Daoy (cell line): Measurements from ENCODE around the gene CD40. TPM values are rescaled to one million over a fixed set of nuclear protein-coding genes. Genes with fewer than 3 reads are reported as not detected.

ENCODE experiments used
- DNase-seq: peaks from one replicate; pipeline ENCODE4 v3.0.0-alpha.2; 2015; ENCODE audit warnings: low read depth
- total RNA-seq: library from RNA; depleted of rRNA; stranded (reverse); fragments of >200 nt; shearing (Covaris generic); gene quantifications from 2 replicates; pipeline ENCODE4 v1.2.3, GENCODE V29; 2014

CD40 gene
- total RNA-seq, 1 experiment from 2014 or later, result 0.06 TPM

DNA sequence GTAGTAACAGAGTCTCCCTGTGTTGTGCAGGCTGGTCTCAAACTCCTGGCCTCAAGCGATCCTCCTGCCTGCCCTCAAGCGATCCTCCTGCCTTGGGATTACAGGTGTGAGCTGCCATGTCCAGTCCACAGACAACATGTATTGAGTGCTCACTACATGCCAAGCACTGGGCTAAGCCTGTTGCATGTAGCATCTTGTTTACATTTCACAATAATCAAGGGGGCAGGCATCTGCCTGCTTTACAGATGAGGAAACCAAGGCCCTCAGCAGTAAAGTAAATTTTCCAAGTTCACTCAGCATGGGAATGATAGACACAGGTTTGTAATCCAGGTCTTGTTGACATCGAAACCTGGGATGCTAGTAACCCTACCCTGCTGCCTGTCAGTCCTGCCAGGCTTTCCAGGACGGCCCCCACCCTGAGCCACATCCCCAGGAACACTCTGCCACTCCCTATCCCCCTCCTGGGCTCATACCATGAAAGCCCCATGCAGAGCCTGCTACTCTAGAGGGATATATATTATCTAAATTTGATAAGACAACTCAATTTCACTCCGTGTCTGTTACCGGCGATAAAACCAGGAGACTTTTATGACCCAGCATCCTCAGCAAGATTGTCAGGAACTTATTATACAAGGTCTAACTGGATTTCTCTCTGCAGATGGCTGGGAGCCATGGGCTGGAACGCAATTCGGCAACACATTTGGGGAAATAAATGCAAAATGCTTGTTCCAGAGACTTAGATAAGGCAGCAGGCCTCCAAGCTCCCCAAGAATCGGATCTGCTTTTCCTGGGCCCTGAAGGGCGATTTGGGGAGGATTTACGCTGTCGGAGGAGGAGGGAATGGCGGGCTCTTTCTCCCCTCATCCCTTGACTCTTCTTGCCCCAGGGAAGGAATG, 30.4 kb downstream of the CD40 start:
- DNase-seq, result no peak

DNA sequence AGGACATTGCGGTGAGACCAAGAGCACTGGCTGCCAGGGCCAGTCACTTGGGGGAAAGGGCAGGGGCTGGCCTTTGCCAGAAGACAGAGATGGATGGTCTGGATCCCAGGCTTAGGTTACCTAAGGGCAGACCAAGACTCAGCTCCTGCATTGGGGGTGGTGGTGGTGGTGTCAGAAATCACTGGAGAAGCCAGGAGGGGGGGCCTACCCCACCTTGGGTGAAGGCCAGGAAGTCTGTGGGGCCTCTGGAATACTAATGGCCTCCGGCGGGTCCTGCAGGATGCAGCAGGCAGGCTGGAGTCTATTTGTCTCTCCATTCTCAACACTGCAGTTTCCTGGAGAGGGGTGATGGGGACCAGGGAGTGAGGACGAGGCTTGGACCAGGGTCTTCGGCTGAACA, 32.8 kb downstream of the CD40 start:
- DNase-seq, result no peak

DNA sequence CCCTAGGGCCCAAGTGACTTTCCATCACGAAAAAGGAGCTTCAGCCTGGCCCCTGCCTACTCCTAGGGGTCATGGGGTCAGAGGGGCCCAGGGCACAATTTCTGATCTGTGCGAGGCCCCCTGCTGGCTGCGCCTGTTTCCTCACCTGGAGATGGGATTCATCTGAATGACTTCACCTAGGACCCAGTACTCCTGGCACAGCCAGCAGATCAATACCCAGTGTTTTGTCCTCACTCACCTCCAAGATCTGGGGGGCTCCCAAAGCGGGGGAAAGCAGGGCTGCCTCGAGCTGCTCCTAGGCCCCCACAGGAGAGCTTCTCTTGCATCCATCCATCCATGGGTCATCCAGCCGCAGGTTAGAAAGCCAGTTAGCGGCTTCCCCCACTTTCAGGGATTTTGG, 33.8 kb downstream of the CD40 start:
- DNase-seq, result no peak

DNA sequence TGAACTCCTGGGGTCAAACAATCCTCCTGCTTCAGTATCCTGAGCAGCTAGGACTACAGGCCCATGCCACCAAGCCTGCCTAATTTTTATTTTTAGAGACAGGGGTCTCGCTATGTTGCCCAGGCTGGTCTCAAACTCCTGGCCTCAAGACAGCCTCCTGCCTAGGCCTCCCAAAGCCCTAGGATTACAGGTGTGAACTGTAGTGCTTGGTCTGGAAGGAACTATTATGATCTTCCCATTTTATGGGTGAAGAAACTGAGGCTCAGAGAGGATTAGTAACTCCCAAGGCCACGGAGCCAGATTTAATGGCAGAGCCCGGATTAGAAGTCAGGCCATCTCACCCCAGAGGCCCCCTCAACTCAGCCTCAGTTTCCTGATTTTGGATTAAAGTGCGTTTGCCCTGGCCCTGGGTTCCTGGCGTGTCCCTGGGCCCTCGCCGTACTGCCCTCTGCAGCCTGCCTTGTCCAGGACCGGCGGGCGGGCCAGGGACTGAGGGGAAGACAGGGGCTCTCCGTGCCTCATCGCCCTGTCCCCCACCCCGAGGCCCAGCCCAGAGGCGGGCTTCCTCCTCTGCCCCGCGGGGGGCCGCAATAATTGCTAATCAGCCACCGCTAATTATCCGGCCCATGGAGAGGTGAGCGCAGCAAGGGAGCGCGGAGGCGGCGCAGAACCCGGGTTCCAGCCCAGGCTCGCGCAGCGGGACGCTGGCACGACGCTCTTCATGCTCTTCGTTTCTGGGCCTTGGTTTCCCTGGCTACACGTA, 34.9 kb downstream of the CD40 start:
- DNase-seq, result no peak

DNA sequence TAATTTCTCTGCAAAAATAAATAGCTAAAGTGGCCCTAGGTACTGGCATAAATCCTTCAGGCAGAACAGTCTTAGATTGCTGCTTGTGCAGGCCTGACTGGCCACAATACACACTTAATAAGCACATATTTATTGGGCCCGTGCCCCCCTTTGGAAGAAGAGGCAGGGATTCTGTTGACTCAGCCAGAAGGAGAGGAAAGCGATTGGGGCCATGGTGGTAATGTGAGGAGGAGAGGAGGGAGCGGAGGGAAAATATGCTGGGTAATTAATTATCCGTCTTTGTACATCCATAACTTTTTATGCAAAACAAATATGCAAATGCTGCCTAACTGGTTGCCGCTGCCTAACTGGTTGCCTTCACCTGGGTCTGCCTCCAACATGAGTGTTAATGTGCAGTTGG, 36.2 kb downstream of the CD40 start:
- DNase-seq, result no peak

DNA sequence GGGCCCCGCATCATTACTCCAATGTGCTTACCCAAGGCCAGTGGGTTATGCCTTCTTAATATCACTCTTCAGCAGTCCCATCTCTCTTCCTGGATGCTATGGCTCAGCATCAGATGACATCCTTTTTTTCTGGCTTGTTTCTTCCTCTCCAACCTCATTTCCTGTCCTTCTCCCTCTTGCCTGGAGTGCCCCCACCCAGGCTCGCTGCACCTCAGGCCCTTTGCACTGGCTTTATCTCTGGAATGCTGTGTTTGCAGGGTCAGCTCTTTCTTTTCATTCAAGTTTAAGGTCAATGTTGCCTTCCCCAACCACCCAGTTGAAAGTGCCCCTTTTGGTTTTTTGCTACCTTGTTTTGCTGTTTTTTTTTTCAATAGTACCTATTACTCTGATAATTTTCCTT, 36.7 kb downstream of the CD40 start:
- DNase-seq, result no peak

DNA sequence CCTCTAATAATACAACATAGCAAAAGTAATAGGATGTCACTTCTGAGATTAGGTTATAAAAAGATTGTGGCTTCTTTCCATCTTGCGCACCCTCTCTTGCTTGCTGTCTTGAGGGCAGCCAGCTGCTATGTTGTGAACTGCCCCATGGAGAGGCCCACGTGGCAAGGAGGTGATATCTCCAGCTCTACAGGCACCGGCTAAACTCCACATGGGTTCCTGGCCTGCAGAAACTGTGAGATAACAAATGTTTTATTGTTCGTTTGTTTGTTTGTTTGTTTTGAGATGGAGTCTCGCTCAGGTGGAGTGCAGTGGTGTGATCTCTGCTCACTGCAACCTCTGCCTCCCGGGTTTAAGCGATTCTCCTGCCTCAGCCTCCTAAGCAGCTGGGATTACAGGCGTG, 38.0 kb downstream of the CD40 start:
- DNase-seq, result no peak

DNA sequence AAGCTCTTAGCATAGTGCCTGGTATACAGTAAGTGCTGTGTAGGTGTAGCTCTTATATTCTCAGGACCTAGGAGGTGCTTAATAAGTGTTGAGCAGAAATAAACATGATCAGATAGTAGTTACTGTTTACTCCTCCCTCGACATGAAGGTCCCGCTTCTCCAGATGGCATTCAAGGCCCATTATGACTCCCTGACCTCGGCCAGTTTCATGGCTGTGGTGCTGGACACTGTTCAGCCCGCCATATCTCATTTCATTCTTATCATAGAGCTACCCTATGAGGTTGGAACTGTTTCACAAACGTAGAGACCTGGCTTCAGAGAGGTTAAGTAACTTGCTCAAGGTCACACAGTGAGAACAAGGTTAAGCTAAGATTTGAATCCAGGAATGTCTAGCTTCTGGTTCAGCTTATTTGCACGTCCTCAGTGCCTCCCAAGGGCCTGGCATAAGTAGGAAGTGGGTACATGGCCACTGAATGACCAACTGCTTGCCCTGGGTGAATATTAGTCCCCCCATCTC, 39.0 kb downstream of the CD40 start:
- DNase-seq, result no peak

DNA sequence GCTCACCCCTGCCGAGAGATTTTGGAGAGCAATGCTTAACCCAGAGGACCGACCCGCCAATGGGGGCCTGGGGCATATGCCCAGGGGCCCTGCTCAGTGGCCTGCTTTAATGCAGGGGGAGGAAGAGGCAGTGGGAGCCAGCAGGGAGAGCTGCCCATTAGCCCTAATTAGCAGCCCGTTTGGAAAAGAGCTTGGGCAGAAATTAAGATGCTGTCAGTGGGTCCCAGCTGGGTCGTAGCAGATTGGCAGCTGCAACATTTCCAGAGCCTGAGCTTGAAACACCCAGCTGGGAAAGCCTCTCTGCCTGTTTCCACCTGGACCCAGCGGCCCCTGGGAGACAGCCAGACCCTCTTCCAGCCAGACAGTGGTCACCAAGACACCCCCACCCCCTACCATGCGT, 39.5 kb downstream of the CD40 start:
- no peak for DNase-seq

DNA sequence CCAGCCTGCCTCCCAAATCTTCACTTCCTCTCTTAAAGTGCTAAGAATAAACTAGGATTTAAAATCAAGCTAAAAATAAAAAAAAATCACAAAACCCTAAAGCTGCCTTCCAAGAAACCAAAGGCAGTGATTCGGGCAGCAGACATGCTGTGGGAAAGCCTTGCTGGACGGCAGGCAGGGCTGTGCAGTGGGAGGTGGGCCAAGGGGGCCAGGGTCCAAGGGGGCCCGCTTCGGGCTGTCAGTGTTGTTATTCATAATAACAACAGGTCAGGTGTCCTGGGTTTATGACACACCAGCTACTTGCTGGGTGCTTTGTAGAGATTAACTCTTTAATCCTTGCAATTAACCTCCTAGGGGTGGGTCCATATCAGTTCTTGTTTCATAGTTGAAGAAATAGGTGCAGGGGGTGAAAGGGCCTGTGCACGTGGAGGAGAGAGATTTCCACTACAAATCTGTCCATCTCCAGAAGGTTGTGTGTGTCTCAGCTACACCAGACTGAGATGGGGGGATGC, 40.4 kb downstream of the CD40 start:
- no peak for DNase-seq

DNA sequence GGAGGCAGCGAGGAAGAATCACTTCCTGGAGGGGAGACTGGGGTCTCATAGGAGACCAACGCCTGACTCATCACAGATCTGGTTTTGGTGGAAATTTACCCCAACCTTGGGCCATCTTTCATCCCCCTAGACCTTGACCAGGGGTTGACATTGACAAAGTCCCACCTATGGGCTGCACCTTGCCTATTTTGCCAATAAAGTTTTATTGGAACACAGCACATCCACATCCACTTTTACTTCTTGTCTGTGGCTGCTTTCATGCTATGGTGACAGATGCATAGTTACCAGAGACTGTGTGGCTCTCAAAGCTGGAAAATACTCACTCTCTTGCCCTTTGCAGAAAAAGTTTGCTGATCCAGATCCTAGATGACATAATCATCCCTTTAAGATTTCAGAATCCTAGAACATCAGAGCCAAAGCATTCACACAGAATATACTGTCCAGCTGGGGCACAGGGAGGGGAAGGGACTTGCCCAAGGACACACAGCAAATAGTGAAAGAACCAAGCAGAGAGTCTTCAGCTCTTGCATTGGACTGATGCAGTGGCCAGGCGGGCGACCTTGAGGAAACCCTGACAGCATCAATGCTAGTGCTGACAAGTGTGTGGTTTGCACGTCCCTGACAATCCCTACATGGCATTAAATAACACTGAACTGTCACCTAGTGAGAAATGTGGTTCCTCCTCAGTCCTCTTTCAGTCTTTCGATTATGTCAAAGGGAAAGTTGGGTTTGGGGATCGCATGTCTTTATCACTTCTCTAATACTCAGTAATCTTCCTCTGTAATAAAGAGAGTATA, 41.2 kb downstream of the CD40 start:
- no peak for DNase-seq

DNA sequence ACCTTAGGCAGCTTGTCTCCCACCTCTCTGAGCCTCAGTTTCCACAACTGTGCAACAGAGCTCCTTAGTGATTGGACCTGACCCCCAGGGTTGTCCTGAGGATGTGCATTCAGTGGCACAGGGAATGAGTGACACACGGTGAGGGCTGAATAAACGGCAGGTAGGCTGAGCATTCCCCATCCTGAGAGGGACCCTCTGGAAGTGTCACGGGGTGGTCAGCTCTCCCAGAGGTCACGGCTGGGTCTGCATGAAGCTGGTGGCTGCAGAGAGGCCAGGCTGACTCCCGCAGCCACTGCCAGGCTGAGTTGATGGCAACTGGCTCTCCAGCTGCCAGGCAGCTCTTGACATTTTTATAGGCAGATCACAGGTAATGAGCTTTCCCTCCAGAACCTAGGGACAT, 42.5 kb downstream of the CD40 start:
- no peak for DNase-seq

DNA sequence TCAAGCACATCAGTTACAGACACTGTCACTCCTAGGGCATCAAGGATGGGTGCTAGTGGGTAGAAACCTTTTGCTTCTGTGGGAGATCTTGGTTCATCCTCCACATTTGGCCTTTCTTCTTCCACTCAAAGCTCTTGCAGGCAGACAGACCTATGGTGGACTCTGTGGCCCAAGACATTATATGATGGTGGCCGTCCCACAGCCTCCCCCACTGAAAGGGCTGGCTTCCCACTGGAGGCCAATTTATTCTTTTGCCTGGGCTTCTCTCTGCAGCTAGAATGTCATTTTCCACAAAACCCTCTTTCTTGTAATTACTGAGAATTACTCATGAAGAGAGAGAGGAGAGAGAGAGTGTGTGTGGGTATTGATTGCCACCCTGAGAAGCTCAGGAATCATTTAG, 43.8 kb downstream of the CD40 start:
- no peak for DNase-seq

DNA sequence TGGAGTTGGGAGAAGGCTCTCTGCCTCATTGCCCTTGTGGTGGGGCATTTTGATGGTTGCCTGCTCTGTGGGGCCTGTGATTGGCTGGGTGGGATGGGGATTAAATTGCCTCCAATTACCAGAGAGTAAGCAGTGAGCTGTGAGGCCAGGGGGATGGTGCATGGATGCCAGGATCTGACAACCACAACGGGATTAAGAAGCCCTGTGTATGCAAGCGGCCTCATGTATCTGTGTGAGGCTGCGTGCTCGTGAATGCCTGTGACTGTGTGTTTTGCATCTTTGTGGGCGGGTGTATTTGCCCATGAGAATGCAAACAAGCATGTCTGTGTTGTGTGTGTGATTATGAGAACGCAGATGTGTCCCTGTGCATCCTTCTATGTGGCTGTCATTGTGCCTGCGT, 46.1 kb downstream of the CD40 start:
- DNase-seq, result no peak

DNA sequence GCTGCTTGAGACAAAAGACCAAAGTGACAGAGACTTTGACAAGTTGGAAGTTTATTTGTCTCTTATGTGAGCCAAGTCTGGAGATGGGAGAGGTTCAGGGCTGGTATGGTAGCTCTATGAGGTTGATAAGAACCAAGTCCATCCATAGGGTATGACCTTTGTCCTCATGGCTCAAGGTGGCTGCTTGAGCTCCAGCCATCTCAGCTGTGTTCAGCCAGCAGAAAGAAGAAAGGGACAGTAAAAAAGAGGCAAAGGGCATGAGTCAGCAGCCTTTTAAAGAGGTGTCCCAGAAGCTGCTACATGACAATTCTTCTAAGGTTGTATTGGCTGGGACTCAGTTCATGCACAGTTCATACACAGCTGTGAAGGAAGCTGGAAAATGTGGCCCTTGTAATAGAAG, 49.0 kb downstream of the CD40 start:
- DNase-seq, result no peak

DNA sequence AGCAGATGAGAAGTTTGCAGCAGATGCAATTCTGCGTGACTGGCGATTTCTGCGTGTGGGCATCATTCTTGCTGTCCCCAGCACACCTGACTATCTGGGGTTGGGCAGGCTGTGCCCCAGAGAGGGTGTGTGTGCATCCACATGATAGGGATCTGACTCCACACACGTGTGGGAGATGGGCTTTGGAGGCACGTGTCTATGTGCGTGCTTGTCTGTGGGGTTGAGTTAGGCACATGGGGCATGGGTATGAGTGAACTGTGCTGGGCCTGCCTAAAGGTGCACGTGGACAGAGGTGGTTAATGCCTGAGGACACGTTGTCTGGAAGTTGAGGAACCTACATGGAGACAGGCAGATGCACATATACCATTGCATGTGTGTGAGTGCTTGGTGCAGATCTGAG, 50.3 kb downstream of the CD40 start:
- no peak for DNase-seq

DNA sequence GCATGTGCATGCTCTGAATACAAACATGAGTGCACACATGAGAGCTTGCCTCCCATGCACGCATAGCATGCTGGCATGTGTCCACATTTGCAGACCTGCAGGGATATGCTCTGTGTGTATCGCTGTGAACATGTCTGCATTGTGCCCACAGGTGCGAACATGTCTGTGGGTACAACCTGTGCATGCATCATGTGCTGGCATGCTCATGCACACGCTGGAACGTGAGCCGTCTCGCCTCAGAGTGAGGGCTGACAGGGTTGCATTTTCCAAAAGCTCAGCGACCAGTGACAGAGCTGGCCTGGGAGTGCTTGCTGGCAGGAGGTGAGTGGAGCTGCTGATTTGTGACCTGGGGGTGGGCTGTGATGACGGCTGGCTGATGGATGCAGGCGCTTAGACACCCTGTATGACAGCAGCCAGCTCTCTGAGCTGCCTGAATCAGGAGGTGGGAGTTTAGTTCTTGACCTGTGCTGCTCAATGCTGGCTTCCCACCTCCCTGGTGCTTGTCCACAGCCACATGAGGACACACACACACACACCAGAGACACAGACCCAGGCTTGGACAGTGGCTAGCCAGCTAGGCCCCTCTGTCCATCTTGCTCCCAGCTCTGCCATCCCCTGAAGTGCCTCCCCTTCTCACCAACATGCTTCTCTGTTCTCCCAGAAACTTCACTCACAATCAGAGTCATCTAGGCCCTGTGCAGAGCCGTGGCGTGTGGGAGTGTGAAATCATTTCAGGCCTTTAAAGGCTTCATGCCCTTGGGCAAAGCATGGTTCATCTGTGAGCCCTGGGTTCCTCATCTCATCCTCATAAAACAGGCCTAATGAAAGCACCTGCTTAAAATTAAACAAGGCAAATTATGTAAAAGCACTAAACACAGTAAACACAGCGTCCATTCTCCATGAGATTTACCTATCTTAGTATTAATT, 51.4 kb downstream of the CD40 start:
- no peak for DNase-seq

DNA sequence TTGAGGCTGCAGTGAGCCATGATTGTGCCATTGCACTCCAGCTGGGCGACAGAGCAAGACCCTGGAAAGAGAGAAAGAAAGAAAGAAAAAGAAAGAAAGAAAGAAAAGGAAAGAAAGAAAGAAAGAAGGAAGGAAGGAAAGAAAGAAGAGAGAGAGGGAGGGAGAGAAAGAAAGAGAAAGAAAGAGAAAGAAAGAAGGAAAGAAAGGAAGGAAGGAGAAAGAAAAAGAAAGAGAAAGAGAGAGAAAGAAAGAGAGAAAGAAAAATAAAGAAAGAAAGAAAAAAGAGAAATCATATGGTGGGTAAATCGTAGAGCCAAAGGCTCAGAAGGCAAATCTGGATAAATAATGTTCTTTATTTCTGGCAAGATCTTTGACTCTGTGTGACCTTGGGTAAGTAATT, 53.4 kb downstream of the CD40 start:
- no peak for DNase-seq

DNA sequence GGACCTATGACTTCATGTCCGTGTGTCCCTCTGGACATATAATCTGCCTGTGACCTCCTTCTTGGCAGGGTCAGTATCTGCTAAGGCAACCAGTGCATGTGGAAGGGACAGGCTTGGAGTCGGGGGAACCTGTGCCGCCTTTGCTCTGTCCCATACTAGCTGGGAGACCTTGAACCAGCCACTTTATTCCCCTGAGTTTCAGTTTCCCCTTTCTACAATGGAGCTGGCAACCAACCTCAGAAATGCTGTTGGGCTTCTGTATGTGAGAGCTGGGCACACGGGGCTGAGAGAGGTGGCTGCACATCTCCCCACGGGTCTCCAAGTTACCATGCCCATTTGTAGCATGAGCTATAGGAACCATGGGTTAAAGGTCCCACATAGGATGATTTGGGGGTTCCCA, 53.8 kb downstream of the CD40 start:
- DNase-seq, result no peak

DNA sequence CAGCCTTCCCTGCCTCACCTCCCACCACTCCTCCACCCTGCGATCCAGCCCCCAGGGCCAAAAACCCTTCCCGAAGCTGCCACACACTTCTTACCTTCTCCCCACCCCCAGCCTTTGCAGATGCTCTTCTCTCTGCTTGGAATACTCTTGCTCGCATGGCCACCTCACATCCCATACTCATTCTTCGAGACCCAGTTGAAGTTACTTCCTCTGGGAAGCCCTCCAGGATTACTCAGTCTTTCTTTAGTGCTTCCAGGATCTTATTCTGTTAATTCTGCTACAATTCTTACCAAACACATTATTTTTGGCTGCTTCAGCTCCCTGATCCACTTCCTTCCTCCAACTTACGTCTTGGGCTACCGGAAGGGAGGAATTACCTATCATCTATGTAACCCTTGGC, 54.3 kb downstream of the CD40 start:
- no peak for DNase-seq

DNA sequence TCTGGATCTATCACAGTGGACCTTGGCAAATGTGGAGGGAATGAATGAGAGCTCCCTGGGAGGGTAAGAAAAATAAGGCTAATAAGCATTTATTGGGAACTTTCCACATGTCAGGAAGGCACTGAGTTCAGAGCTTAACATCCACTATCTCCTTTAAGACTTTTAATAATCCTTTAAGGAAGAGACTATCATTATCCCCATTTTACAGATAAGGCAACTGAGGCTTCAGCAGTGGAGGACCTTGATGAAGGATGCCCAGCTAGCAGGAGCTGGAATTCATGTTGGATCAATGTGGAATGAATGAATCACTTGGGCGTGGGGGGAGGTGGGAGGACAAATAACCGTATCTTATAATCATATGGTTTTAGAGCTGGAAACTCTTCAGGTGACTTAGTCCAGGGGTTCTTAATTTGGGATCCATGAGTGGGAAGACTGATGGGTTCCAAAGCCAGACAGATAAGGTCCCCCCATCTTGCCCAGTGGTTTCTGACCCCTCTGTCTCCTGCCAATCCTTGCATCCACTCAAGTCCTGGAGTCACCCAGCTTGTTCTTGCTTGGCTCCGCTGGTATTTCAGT, 54.9 kb downstream of the CD40 start:
- DNase-seq, result no peak
